GM12872 (cell line): ENCODE results near the gene UNC79.

Experiments
- CTCF ChIP-seq: IDR thresholded peaks from 3 replicates; pipeline ENCODE4 v1.5.1; 2011; ENCODE audit warnings: low read depth, mild to moderate bottlenecking, low read length, moderate library complexity; ENCODE audit not compliant: insufficient read depth

The UNC79 gene

DNA sequence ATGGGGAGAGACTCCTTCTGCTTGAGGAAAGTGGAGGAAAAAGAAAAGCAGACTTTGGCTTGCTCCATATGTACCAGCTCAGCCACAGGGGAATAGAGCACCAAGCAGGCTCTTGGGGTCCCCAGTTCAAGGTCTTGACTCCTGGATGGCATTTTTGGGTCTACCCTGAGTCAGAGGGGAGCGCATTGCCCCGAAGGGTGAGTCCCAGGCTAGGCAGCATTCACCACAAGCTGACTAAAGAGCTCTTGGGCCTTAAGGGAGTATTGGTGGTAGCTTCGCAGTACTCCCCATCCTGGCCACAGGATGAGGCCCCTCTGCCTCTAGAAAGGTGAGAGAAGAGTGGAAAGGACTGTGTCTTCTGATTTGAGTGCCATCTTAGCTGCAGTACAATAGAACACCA is 19.8 kb upstream of the UNC79 start:
- TF ChIP-seq CTCF = no peak

DNA sequence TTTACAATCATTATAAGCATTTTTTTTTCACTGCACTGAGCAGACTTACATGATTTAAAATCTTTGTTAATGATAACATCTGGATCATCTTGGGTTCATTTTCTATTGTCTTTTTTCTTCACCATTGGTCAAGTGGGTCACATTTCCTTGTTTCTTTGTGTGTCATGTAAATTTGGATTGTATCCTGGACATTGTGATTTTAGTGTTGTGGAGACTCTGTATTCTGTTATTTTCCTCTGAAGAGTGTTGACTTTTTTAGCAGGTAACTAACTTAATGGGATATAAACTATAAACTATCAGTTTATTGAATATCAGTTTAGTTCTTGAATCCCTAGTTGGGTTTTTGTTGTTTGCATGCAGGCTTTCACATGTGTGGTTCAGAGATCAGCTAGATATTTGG is 4.0 kb upstream of the UNC79 start:
- no peak for TF ChIP-seq CTCF

- no peak for TF ChIP-seq CTCF
These were observed 414 bp downstream of the UNC79 start for GRCh38 chr14:93431036-93431670.

- TF ChIP-seq CTCF = no peak
These were observed 23.5 kb downstream of the UNC79 start for GRCh38 chr14:93454224-93454623.

- no peak for TF ChIP-seq CTCF
These were observed 25.6 kb downstream of the UNC79 start for GRCh38 chr14:93456356-93456755.

- no peak for TF ChIP-seq CTCF
These were observed 27.5 kb downstream of the UNC79 start for GRCh38 chr14:93458234-93458633.

DNA sequence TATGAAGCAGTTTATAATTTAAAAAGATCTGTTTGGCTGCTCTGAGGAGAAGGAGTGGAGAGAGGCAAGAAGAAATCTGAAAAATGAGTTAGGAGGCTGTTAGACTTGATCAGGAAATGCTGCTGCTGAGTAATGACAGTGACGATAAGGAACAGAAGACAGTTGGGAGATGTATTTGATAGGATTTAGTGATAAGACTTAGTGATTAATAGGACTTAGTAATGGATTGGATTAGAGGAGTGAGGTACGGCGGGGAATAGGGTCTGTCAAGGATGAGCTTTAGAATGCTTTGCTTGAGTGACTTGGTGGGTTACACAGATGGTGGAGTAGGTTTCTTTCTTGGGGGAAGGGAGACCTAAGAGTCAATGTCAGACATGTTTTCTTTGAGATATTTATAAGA is 31.7 kb downstream of the UNC79 start:
- no peak for TF ChIP-seq CTCF

DNA sequence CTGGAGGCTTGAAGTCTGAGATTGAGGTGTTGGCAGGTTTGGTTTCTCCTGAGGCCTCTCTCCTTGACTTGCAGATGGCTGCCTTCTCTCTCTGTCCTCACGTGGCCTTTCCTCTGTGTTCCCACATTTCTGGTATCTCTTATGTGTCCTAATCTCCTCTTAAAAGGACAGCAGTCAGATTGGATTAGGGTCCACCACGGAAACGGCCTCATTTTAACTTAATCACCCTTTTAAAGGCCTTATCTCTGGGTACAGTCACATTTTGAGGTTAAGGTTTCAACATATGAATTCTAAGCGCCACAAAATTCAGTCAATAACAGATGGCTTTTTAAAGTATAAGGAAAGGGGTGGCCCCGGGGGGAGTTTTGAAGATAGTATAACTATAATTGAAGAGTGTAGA is 33.5 kb downstream of the UNC79 start:
- no peak for TF ChIP-seq CTCF
